Activated CD4-positive, alpha-beta T cell treated with anti-CD3 and anti-CD28 coated beads, Interleukin-2, amount 50 U/mL, for 4 hours (primary cell): Measurements from ENCODE around the gene ZNF22.

Experiments
- DNase-seq, 2 experiments: peaks; one replicate each; pipeline ENCODE4 v3.0.0-alpha.2; 2020

Gene ZNF22

GRCh38 chr10:45035673-45036072 is 35.0 kb downstream of the ZNF22 start:
- DNase-seq: no peak

DNA sequence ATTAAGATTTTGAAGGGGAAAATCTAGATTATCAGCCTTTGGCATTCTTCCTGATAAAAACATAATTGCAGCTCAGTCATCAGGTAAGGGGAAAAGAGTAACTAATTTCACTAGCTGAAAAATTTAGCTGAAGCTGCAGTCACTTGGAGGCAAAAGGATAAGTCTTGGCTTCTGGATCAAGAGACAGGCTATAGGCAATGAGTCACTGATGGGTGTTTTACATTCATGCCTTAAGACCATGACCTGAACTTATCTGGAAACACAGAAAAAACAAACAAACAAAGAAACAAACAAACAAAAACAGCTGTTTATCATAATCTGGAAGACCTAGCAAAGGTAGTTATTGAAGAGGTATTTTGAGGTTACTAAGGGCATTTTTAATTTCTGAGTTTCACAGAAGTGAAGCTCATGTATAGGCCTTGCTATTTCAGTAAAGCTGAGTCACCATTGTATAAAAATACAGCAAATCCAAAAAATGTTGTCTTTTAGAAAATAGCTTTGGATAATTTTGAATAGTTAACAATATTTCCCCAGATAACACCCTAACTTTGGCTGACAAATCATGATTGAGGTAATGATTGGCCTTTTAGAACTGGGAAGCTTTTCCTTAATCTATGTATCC is 40.3 kb downstream of the ZNF22 start:
- no peak for DNase-seq

- no peak for DNase-seq
These were observed 43.6 kb downstream of the ZNF22 start for GRCh38 chr10:45044290-45044689.

- no peak for DNase-seq
These were observed 50.0 kb downstream of the ZNF22 start for GRCh38 chr10:45050551-45051235.

DNA sequence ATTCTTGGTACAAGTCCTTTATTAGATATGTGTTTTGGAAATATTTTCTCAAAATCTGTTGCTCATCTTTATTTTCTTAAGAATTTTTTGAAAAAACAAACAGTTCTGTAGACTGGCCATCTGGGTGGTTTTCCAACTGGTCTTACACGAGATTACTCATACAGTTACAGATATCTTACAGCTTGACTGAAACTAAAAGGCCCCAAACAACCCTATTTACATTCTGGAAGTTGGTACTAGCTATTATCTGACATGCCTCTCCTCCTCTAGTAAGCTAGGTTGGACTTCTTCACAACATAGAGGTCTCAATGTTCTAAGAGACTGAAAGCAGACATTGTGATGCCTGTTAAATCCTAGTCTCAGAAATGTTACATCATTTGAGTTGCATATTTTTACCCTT is 52.0 kb downstream of the ZNF22 start:
- no peak for DNase-seq

- no peak for DNase-seq
These were observed 52.9 kb downstream of the ZNF22 start for GRCh38 chr10:45053569-45054100.
